ENCODE results near the gene ALK.

Gene ALK

DNA sequence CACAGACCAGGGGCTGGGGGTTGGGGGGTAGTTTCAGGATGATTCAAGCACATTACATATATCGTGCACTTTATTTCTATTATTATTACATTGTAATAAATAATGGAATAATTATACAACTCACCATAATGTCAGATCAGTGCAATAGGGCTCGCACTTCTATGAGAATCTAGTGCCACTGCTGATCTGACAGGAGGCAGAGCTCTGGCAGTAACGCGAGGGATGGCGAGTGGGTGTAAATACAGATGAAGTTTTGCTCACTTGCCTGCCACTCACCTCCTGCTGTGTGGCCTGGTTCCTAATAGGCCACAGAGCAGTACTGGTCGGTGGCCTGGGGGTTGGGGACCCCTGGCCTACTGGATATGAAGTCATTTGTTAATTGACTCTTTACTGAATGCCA is 615.6 kb downstream of the ALK start:
- DNase-seq, result no peak

DNA sequence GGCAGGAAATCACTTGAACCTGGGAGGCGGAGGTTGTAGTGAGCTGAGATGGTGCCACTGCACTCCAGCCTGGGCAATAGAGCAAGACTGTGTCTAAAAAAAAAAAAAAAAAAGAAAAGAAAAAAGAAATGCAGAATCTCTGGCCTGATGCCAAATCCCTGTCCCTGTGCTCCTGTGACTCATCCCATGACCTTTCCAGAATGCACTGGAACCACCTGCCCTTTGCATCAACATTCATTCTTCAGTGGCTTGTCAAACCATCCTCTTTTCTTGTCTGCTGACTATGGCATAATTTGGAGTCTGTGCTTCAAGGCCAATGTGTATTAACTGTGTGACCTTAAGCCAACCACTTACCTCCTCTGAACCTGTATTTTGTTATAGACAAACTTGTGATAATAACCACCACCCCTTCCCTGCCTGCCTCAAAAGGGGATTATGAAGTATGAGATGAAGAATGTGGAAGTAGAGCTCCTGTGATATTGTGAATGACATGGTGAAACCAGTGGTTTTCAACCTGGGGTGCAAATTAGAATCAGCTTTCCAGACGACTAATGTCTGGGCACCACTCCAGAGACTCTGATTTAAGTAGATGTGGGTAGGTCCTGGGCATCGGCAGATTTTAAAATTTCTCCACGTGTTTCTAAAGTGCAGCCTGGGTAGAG is 616.9 kb downstream of the ALK start:
- no peak for DNase-seq

DNA sequence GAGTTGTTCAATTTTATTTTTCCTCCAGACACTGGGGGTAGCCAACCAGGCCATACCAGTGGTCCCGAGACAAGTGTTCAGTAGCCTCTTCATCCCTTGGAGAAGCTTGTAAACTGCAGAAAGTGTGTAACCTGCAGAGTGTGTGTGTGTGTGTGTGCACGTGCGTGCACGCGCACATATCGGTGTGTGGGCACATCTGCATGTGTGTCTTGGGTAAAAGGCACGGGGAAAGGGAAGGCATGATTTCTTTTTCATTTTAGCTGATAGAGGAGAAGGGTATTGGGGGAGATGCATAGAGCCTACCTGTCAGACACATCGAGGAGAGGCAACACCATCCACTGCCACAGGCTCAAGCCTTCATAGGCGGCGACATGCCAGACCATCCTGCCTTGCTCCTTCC is 624.8 kb downstream of the ALK start:
- DNase-seq, result no peak

DNA sequence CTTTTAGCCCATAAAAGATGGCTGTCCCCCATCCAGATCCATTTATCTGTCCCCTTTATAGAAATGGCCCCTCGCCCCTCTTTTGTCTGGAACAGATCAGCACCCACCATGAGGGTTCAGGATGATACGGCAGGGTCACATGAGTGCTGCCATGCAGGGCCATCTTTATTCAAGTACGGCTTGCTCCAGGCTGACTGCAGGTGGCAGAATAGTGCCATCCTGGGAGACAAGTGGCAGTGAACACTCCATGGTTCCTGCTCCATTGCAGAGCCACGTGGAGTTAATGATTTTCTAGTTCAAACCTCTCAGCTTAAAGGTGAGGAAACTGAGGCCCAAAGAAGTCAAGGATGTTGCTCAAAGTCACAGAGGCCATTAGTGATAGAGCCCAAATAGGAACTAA is 625.5 kb downstream of the ALK start:
- DNase-seq, result no peak

DNA sequence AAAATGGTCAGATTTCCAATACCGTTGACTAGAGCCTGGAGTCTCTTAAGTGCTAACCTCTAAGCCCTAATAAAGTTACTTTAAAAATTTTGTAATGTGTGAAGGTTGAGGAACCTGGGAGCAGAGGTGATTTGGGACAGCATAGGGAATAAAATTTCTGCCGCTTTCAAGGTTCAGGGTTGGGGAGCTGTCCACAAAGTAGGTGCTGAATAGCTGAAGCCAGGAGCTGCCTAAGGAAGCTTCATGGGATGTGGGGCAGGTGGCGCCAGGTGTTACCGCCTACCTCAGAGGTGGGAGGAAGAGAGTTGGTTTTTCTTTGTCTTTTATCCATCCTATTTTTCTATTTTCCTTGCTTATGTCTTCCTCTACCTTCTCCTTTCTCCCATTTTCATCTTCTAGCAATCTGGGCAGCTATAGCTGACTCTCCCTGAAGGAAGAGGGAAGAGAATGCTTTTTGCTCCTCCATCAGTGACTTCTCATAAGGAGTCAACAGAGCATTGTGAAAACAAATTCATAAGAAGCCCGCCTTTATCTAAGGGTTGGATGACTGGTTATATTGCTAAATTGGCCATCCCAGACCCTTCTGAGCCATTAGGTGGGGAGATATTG is 627.5 kb downstream of the ALK start:
- DNase-seq, result no peak

DNA sequence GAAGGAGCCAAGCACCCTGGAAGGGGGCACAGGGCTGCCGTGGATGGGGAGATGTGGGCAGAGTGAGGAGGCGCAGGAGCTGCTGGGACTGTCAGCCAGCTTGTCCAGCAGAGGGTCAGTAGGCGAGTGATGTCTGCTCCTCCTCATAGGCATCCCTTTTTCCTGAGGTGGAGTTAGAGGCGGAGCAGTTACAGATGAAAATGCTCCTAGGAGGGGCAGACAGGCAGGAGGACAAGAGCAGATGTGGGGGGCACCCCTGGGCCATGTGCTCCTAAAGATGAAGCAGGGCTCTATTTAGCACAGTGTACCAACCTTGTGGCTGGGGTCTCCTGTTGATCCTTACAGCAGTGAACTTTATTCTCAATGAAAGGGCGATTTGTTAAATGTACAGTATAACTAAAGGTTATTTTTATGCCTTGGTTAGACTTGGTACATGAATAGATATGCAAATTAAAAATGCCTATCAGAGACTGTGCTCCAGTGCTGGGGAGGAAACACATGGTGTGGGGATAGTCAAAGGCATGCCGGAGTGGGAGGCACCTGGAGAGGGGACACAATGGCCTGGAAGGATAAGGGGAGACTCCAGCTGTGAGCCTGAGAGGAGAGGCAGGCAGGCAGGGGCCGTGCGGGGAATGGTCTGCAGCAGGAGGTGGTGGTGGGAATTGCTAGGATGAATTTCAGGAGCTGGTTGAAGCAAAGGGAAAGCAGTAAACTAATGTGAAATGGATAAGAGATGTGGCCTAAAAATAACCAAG is 630.9 kb downstream of the ALK start:
- no peak for DNase-seq

DNA sequence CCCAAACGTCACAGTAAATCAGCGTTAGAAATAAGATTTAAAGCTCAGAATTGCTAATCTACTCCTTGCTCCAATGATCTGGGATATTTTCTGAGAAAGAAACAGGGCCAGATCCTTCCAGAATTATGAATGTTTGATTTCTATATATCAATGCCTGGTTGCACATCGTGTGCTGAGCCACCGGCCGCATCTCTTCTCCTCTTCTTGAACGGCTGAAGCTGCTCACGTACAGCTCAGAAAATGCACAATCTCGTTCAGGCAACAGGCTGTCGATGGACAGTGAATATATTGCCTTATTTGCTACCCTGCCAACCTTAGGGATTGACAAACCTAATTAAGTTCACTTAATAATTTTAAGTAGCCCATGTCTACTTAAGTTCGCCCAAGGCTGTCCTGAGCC is 636.7 kb downstream of the ALK start:
- DNase-seq, result no peak

DNA sequence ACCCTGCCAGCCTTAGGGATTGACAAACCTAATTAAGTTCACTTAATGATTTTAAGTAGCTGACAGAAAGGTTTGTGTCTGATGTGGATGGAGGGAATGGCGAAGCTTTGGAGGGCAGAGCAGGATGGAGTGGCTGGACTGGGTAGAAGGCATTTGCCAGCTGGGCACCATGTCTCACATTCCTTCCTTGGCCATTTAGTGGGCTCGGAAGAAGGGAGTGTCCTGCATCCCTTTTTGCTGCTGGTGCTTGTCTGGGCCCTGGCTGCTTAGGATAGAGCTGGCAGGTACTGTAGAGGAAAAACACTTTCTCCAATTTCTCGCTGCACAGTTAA is 639.5 kb downstream of the ALK start:
- no peak for DNase-seq

DNA sequence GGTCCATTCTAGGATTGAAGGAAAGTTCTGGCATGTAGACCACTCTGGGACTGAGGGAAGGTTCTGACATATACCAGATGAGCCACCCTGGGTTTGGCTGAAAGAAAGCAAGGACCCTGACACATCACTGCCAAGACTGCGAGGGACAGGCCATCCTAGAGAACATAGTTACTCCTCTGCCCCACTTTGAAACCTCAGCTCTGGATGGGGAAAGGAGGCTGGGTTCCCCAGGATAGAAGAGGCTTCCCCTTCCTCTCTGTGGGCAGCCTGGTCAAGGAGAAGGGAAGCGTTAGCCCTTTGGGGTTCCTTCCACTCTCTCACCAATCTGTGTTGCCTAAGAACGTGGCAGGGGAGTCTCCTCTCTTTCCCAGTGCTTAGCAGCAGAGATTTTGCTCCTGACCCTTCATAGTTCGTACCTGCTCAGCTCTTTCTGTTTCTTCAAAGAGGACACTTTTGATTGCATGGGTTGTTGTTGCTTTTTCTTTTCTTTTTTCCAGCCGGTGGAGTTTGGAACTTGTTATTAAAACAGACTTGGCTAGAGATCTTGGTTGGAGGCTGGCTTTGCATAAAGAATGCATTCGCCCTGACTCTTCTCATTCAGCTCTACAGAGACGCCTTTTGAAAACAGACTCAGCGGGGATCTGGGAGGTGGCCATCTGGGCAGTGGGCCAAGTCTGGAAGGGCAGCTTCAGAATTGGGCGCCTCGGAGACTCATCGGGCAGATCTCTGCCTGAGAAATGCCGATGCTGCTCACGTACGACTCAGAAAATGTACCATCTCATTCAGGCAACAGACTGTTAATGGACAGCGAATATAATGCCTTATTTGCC is 640.1 kb downstream of the ALK start:
- DNase-seq, result no peak

DNA sequence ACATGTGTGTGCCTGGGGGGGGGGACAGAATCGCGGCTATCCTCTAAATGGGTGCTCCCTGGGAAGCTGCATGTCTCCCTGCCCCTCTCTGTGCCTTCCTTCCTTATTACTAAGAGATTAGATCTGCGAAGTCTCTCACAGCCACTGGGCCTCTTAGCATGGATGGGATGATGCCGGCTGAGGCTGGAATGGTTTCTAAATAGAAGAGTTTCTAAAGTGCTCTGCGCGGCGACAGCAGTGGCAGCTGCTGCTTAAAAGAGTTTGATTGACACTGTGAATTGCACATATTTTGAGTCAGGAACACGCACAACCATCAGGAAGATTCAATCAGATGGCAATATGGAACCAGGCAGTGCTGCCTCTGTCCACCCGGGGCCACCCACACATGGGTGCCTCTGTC is 642.4 kb downstream of the ALK start:
- DNase-seq, result no peak

DNA sequence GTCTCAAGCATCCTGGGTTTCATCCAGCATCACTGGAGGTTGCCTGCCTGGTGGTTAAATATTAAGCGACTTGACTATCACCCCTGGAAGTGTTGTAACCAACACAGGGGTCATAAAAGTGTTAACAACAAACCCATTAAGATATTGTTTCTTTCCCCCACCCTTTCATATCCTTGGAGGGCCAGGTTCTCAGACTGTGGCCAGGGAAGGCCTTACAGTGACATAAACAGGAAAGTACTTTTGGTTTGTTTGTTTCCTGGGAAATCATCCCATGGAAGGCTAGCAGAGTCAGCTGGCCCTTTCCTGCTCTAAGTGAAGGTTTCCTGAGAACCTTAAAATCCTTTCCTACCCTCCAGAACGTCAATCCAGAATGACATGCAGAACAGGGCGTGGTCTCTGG is 645.2 kb downstream of the ALK start:
- no peak for DNase-seq

DNA sequence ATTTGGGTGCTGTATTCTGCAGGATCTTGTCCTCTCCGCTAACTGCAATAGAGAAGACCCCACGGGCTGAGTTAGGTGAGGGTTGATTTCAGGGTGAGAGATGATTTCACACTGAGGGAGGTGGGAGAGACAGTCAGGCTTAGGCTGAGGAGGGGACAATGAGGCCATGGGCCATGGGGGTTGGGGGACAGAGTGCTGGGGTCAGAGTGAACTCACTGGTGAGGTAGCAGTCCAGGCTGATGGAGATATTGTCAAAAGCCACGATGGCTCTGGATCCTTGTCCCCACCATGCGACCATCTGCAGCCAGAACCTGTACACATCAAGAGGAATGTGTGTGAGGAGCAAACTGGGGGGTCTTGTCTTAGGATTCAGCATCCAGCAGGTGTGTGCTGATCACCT is 646.2 kb downstream of the ALK start:
- DNase-seq, result no peak

DNA sequence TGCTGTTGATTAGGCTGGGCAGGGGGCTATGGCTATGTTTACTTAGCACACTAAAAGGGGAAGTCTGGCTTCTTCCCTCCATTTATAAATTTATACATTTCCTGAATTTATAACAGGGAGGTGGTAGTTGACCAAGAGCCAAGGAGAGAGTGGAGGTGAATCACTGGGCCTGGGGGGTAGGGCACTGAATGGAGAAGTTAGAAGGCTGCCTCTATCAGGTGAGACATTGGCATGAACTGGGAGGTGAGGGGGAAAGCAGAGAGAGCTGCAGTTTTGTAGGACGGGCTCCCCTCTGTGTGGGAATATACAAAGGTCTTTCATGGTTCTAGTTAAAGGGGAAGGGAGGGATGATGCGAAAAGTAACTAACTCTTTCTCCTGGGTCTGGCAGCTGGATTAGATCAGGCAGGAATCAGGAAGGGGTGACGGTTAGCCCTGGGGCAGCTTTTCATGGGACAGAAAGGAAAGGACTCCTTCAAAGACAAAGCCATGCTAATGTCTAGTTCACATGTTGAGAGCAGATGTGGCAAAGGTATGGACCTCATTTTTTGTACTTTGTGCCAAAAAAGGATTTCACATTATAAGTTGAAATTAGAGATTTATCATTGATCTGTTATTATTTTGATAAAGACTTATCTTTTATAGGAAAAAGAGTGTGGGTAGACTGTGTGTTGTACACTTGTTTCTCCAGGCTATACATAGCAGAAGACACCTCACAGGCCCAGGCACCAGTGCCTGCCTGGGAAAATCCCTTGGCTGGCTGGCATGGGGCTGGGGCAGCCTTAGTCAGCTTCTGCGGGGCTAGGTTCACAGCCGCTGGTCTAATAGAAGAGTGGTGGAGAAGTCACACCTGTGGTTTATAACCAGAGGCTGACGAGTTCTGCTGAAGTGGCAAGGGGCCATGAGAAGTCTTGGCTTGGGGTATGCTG is 647.4 kb downstream of the ALK start:
- DNase-seq, result no peak

DNA sequence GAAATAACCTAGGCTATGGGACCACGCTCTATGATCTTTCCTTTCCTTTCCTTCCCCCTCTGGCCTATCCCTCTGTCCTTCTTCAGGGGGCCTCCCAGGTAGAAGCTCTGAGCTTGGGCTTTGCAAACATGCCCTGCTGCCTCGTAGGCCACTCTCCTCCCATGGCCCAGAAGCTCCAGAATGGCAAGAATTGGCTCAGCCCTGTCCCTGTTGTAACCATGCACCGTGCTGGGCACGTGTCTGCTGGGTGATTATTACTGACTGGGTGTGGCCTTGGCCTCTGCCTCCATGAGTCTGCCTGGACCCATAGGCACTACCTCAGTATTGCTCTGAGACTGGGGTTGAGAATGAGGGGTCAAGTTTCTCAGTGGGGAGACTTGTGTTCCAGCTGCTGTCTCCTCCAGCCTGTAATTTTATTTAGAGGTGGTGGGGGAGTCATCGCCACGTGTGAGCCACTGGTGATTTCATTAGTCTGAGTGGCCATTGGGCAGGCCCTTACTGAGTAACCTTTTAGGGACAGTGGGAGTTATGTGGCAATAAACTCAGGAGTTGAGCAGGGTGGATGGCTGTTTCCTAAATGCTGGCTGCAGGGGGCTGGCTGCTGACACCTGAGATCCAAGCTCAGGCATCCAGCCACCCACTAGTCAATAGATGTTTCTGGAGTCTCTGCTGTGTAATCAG is 648.2 kb downstream of the ALK start:
- no peak for DNase-seq

DNA sequence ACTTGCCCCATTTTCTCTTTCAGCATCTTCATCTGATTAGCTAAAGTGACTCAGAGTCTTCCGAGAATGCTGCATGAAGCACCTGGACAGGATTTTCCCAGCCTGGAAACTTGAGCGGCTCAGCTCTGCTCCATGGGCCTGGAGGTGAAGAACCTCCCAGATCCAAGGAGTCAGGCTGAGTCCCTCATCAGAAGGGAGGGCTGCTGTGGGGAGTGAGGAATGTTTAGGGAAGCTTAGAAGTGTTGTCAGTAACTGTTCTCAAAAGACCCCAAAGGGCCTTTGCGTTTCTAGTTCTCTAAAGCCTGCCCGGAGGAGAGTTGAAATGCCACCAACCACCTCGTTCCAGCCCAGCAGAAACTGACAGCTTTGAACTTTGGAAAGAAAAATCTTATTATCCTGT is 649.1 kb downstream of the ALK start:
- DNase-seq, result no peak

DNA sequence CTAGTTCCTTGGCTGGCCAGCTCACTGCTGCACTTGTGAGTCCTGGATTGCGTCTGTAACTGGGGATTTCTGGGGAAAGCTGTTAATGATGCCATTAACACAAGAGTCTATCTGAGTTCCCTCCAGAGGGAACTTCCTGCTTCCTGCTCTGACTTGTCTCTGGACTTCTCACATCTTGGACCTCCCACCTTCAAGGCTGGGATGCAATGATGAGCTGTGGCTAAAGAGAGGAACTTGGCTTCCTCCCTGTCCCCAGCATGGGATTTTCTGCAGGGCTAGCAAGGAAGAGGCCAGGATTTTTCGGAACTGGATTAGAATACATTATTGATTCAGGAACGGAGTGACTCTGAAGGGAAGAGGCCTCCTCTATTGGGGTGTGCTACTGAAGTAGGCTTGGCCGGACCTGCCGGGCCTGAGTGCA is 650.7 kb downstream of the ALK start:
- DNase-seq, result no peak

DNA sequence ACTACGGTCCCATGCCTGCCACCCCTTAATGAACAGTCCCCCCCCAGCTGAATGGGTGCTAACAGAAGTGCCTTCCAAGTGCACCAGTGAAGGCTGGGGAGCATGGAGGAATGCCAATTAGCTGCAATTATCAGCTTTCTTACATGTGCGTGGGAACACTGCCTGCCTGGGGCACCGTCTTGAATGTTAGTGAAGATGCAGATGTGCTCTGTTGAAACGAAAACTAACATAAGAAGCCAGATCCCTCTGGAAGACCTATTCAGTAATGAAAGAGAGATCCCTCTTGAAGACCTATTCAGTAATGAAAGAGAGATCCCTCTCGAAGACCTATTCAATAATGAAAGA is 651.6 kb downstream of the ALK start:
- no peak for DNase-seq

DNA sequence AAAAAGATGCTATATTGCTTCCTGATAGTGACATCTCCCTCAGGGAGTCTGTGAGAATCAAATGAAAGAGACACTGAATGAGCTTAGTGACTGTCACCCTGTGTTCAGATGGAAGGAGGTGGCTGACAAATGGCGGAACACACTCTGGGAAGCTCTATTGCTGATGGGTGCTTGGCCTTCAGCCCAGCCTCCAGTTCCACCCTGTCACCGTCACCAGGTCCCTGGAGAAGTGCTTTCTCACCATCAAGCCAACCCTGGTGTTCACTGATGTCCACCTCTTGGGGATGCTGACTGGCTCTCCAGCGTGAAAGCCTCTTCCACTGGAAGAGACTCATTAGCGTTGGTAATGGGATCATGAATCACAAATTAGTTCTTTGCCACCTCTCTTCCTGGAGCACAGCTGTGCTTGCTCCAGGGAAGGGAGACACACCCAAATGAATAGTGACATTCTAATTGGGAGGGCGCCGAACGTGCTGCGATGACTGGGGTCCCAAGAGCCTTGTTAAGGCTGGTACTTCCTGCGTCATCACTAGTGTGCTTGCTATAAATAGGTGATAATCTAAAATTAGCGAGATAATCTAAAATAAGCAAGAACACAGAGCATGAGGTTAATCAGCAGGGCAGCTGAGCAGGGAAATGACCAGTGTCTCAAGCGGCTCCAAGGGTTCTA is 652.2 kb downstream of the ALK start:
- DNase-seq, result no peak

DNA sequence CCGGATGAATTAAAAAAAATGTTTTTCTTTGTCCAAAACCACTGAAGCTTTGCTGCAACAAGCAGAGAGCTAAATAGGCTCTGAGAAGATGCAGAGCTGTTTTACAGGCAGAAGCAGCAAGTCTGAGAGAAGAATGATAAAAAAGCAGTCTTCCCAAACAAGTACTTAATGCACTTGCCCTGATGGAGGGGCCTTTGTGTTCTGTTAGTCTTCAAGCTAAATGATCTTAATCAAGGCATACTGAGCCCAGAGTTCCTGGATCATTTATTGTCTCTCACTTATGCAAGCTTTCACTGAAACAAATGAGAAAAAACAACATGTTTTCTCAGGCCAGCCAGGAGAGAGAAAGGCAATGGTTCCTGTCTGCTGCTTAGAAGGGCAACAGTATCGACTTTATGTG is 653.7 kb downstream of the ALK start:
- DNase-seq, result no peak

DNA sequence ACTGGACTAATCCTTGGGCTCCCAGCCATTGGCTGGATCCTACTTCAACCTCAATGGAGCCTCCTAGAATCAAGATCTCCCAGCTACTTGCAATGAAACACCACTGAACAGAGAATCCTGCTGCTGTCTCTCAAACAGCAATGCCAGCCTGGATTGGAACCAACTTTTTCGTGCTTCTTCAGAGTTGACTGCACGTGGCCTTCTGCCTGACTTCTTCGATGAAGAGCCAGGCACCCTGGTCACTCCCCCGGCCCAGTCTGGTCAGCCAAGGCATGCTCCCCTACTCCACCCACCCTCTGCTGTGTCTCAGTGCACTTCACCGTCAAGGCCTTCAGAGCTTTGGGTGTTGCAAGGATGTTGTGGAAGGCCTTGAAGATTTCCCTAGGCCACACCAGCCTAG is 657.5 kb downstream of the ALK start:
- no peak for DNase-seq

DNA sequence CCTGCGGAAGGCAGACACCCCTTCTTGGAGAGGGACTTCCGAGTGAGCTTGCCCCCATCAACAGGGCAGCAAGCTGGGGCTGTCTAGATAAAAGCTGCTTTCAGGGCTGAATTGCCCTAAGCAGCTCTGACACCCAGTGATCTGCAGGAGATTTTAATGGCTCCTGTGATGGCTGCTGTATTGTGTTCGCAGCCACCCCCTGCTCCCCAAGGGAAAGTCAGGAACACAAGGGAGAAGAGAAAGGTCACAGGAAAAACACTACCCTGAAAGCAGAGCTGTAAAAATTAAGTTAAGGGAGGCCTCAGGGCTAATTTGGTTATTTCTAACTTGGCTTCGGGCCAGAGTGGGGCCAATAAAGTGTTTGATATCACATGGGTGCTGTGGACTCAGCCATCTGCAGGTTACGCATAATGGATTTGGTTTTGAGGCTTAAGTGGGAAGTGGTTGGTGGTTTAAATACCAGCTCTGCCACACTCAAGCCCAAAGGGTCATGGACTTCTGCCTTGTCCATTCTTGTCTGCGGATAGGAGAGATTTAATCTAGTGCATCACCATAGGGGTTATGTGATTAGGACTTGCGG is 658.6 kb downstream of the ALK start:
- DNase-seq, result no peak
